HL-60 (cell line): ENCODE results near the gene UNC45A.

Source experiments
- CTCF ChIP-seq: IDR thresholded peaks from one replicate; pipeline ENCODE4 v1.5.1; 2011; ENCODE audit warnings: low read length, control low read depth, inconsistent platforms; ENCODE audit not compliant: insufficient read depth
- POLR2AphosphoS5 ChIP-seq: IDR thresholded peaks from 2 replicates; pipeline ENCODE4 v1.6.1; 2012; ENCODE audit warnings: low read depth

- no peak for TF ChIP-seq CTCF
- TF ChIP-seq POLR2AphosphoS5 = no peak
These were observed 10.0 kb downstream of the UNC45A start for GRCh38 chr15:90945091-90945490.
